ENCODE results near the gene SLC41A3.

Gene SLC41A3

DNA sequence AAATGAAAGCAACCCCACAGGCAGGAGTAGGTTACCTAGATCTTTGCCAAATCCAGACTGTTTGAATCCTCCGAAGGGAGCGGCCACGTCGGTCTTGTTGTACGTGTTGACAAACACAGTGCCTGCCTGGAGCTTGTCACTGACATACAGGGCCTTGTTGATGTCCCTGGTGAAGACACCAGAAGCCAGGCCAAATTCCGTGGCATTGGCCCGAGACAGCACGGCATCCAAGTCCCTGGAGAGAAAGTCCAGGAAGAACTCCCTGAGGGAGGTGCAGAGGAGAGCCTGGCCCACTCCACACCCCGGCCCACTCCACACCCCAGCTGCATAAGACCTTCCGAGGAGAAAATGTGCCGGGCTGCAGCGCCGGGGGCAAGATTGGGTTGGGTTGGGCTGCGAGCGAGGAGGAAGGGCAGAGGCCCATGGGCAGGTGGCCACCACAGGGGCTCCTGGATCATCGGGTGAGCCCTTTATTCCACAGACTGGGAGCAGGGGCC, 21.8 kb upstream of the SLC41A3 start:
- no peaks in the 10 kb centered on the region for H3K9me3 ChIP-seq
- no peaks in the 10 kb centered on the region for H3K4me1 ChIP-seq
- H3K36me3 ChIP-seq = no peaks in the 10 kb centered on the region
- no peaks in the 10 kb centered on the region for H3K27me3 ChIP-seq
- TF ChIP-seq, protein P1, sequence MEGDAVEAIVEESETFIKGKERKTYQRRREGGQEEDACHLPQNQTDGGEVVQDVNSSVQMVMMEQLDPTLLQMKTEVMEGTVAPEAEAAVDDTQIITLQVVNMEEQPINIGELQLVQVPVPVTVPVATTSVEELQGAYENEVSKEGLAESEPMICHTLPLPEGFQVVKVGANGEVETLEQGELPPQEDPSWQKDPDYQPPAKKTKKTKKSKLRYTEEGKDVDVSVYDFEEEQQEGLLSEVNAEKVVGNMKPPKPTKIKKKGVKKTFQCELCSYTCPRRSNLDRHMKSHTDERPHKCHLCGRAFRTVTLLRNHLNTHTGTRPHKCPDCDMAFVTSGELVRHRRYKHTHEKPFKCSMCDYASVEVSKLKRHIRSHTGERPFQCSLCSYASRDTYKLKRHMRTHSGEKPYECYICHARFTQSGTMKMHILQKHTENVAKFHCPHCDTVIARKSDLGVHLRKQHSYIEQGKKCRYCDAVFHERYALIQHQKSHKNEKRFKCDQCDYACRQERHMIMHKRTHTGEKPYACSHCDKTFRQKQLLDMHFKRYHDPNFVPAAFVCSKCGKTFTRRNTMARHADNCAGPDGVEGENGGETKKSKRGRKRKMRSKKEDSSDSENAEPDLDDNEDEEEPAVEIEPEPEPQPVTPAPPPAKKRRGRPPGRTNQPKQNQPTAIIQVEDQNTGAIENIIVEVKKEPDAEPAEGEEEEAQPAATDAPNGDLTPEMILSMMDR (IDR thresholded peaks at IDR 0.05; ENCODE audit: low read depth, low read length) = no peak
- no peak overlapping the region for H3K4me3 ChIP-seq (ENCODE audit: low read depth, low read length)
- DNase-seq = no peak

DNA sequence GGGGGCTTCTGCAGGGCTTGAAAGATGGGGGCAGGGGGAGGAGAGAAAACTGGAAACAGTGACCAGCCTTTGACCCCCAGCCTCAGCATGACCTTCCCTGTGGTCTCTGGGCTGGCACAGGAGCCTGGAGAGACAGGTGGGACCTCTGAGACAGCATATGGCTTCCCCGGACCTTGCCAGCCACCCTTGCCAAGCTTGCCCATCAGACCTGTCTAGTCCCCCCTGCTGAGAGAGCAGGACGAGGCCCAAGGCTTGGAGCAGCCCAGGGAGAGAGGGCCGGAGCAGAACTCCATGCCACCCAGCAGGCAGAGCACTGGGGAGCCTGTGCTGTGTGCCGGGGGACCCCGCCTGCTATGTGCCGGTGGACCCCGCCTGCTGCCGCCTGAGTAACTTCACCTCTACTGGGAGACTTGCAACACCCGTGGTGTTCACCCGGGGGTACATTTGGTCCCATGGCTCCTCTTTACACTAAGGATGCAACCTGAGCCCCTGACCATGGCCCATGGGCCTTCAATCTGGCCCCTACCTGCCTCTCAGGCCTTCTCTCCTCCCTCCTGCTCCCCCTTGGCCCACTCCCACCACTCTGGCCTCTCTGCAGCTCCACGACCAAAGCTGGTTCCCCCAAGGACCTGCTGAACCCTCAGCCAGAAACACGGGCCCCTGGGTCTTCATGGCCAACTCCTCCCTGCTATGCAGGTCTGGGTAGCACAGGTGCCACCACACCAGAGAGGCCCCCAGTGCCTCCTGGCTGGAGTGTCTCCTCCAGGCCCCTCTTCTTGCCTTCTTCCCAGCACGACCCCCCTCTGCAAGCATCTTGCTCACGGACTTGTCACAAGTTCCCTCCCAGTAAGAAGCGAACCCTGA, 21.1 kb upstream of the SLC41A3 start:
- TF ChIP-seq, protein P1 (IDR thresholded peaks at IDR 0.05; ENCODE audit: low read depth, low read length) = no peak
- DNase-seq = no peak
- H3K4me1 ChIP-seq = no peaks in the 10 kb centered on the region
- H3K4me3 ChIP-seq (ENCODE audit: low read depth, low read length) = no peak overlapping the region
- H3K36me3 ChIP-seq = no peaks in the 10 kb centered on the region
- no peaks in the 10 kb centered on the region for H3K9me3 ChIP-seq
- no peaks in the 10 kb centered on the region for H3K27me3 ChIP-seq

DNA sequence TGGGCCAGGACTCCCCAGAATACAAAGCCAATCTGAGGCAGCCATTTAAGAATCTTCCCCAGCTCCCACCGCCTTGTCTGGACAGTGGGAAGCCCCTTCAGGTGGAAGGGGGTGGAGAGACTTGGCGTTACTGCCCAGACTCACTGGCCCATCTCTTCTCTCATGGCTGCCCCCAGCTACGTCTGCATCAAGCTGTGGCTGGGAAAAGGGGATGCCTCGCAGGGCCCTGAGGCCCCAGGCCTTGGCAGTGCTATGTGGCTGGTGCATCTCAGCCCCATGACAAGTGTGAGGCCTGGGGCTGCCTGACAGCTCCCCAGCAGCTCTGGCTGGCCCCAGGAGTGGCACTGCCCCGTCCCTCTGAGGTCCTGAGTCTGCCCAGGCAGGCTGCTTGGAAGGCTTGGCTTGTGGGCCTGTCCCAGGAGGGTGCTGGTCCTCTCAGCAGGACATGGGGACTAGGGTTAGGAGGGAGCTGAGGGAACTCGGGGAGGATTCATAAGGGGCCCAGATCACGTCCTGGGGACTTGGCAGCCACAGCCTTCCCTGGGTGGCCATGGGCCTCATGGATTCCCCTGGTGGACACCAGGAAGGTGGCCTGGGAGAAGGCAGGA, 20.2 kb upstream of the SLC41A3 start:
- TF ChIP-seq, protein P1 (IDR thresholded peaks at IDR 0.05; ENCODE audit: low read depth, low read length) = 0 out of 2 replicates have a peak, but pooled peaks have one; percentile 1
- H3K4me1 ChIP-seq = no peaks in the 10 kb centered on the region
- no peak overlapping the region for H3K4me3 ChIP-seq (ENCODE audit: low read depth, low read length)
- DNase-seq = no peak
- H3K36me3 ChIP-seq = no peaks in the 10 kb centered on the region
- H3K9me3 ChIP-seq = no peaks in the 10 kb centered on the region
- H3K27me3 ChIP-seq = no peaks in the 10 kb centered on the region

DNA sequence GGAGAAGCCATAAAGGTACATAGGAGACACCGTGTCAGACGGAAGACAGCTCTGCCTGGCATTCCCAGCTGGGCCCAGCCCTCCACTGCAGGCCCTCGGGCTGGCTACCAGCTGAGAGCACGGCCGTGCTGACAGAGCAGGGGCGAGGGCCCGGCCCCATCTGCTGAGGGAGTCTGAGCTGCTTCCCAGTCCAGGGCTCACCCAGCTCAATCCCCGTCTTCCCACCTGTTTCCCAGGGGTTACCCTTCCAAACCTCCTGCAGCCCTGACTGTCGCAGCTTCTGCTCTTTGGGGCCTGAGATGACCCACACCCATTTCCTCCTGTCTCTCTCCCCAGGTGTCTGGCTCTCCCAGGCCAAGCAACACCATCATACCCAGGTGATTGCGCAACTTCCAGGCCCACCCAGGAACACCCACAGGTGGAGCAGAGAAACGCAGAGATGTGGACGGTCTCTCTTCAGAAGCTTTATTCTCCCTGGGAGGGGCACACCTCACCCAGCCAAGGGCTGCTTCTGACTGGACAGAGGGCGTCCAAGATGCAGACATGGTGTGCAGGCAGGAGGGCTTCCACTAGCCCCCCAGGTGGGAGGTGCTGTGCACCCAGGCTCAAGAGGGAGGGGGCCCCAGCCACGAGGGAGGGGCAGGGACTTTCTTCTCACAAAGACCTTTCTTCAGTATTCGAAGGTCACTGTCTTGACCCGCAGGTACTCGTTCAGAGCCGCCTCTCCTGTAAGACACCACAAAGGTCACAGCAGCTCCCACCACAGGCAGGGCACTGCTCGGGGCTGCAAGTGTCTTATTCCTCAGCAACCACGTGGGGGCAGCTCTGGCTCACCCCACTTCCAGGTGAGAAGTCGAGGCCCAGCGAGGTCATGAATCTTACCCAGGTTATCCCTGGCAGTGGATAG, 19.4 kb upstream of the SLC41A3 start:
- DNase-seq = peak; percentile 6
- H3K9me3 ChIP-seq = no peaks in the 10 kb centered on the region
- TF ChIP-seq, protein P1 (IDR thresholded peaks at IDR 0.05; ENCODE audit: low read depth, low read length) = 0 out of 2 replicates have a peak, but pooled peaks have one; percentile 7

DNA sequence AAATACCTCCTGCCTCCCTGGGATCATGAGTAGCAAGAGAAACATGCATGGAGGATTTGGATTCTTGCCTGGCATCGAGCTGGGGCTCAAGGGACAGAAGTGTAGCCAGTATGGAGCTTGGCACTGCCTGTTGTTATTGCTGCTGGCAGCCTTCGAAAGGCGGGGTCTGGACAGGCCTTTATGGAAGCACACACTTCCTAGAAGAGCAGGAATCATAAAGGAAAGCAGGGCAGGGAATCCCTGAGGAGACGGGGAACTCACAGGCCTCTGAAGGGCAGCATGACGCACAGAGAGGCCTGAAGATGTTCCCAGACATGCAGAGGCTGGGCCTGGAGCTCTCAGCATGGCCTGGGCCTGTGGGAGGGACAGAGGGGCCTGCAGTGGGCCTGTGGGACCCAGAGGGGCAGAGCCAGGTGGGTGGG, 18.6 kb upstream of the SLC41A3 start:
- DNase-seq = no peak
- no peaks in the 10 kb centered on the region for H3K27me3 ChIP-seq
- TF ChIP-seq, protein P1 (IDR thresholded peaks at IDR 0.05; ENCODE audit: low read depth, low read length) = no peak
- no peak overlapping the region for H3K4me3 ChIP-seq (ENCODE audit: low read depth, low read length)
- H3K36me3 ChIP-seq = no peaks in the 10 kb centered on the region
- no peaks in the 10 kb centered on the region for H3K4me1 ChIP-seq
- no peaks in the 10 kb centered on the region for H3K9me3 ChIP-seq

More for the DNA sequence above, 19.4 kb upstream of the SLC41A3 start:
- Histone ChIP-seq H3K27me3 (no peaks in the 10 kb centered on the region), H3K4me3 (ENCODE audit: low read depth, low read length) (no peak overlapping the region), H3K36me3 (no peaks in the 10 kb centered on the region), H3K4me1 (no peaks in the 10 kb centered on the region)
